Measurements from ENCODE around the gene NR2F1-AS1.
"Not testable (repeated sequence)": the region's sequence is repeated elsewhere in the genome, so short reads cannot be mapped to it uniquely, and the experiment has no call there.

Gene NR2F1-AS1

GRCh38 chr5:93575461-93576414, 5.3 kb downstream of the NR2F1-AS1 start:
- no peak for FAIRE-seq

GRCh38 chr5:93574491-93575305, 6.3 kb downstream of the NR2F1-AS1 start:
- no peak for FAIRE-seq

GRCh38 chr5:93573354-93574351, 7.4 kb downstream of the NR2F1-AS1 start:
- FAIRE-seq, result no peak

GRCh38 chr5:93572608-93573353, 8.2 kb downstream of the NR2F1-AS1 start:
- no peak for FAIRE-seq

GRCh38 chr5:93572101-93572607, 8.9 kb downstream of the NR2F1-AS1 start:
- FAIRE-seq, result no peak

- FAIRE-seq, result no peak
Observed at GRCh38 chr5:93571114-93571949, 9.7 kb downstream of the NR2F1-AS1 start.

GRCh38 chr5:93570294-93571113, 10.5 kb downstream of the NR2F1-AS1 start:
- no peak for FAIRE-seq

- no peak for FAIRE-seq
Observed at GRCh38 chr5:93569300-93570160, 11.5 kb downstream of the NR2F1-AS1 start.

- FAIRE-seq, result no peak
Observed at GRCh38 chr5:93567424-93567823, 13.6 kb downstream of the NR2F1-AS1 start.

- peak; percentile 13 for FAIRE-seq
Observed at GRCh38 chr5:93566091-93566490, 14.9 kb downstream of the NR2F1-AS1 start.

- FAIRE-seq, result no peak
Observed at GRCh38 chr5:93557021-93557604, 23.9 kb downstream of the NR2F1-AS1 start.

GRCh38 chr5:93549594-93549993, 31.4 kb downstream of the NR2F1-AS1 start:
- FAIRE-seq, result not testable (repeated sequence)

- FAIRE-seq, result no peak
Observed at GRCh38 chr5:93545872-93546271, 35.1 kb downstream of the NR2F1-AS1 start.

GRCh38 chr5:93532370-93532769, 48.6 kb downstream of the NR2F1-AS1 start:
- FAIRE-seq, result no peak

- not testable (repeated sequence) for FAIRE-seq
Observed at GRCh38 chr5:93521815-93522214, 59.2 kb downstream of the NR2F1-AS1 start.

GRCh38 chr5:93519740-93520139, 61.3 kb downstream of the NR2F1-AS1 start:
- FAIRE-seq, result peak; percentile 72

GRCh38 chr5:93517828-93518227, 63.2 kb downstream of the NR2F1-AS1 start:
- FAIRE-seq, result no peak

- no peak for FAIRE-seq
Observed at GRCh38 chr5:93513298-93513697, 67.7 kb downstream of the NR2F1-AS1 start.
